Liver (tissue), 9 donors: ENCODE measurements around the gene EXPH5. TPM values are rescaled to one million over a fixed set of nuclear protein-coding genes. Genes with fewer than 3 reads are reported as not detected.

Source experiments
- DNase-seq: peaks from one replicate; pipeline ENCODE4 v3.0.0-alpha.2; 2017; ENCODE audit warnings: low spot score
- H3K27ac ChIP-seq, 2 donors: one replicate each; pipeline ENCODE4 v1.7.0; 2013; ENCODE audit warnings: inconsistent platforms in 2 of 2, low read length in 2 of 2, control low read depth in 1 of 2, low read depth in 1 of 2, mild to moderate bottlenecking in 1 of 2
- H3K27me3 ChIP-seq, 4 donors: one replicate each; pipeline versions ENCODE4 v1.6.1 to v1.7.0; 2013; ENCODE audit warnings: low read length in 3 of 4, inconsistent platforms in 1 of 4, mild to moderate bottlenecking in 1 of 4, moderate library complexity in 1 of 4; ENCODE audit not compliant: control insufficient read depth in 4 of 4, insufficient read depth in 4 of 4
- H3K36me3 ChIP-seq, 4 donors: one replicate each; pipeline versions ENCODE4 v1.6.1 to v1.7.0; 2013; ENCODE audit warnings: low read length in 3 of 4, mild to moderate bottlenecking in 3 of 4, low read depth in 1 of 4, moderate library complexity in 1 of 4; ENCODE audit not compliant: control insufficient read depth in 4 of 4, insufficient read depth in 3 of 4
- H3K4me1 ChIP-seq, 4 donors: one replicate each; pipeline versions ENCODE4 v1.6.1 to v1.7.0; 2013; ENCODE audit warnings: low read length in 3 of 4, mild to moderate bottlenecking in 3 of 4, moderate library complexity in 1 of 4; ENCODE audit not compliant: control insufficient read depth in 4 of 4, insufficient read depth in 4 of 4
- H3K4me3 ChIP-seq, 3 donors: one replicate each; pipeline versions ENCODE4 v1.6.1 to v1.7.0; 2013; ENCODE audit warnings: low read length in 3 of 3, control low read depth in 1 of 3, low read depth in 1 of 3, mild to moderate bottlenecking in 1 of 3
- H3K9ac ChIP-seq, 2 donors: one replicate each; pipeline ENCODE4 v1.7.0; 2013; ENCODE audit warnings: low read length in 2 of 2, mild to moderate bottlenecking in 2 of 2, moderate library complexity in 2 of 2, control low read depth in 1 of 2, low read depth in 1 of 2
- H3K9me3 ChIP-seq, 4 donors: one replicate each; pipeline versions ENCODE4 v1.6.1 to v1.7.0; 2013; ENCODE audit warnings: low read length in 3 of 4; ENCODE audit not compliant: control insufficient read depth in 4 of 4
- EGR1 ChIP-seq, 2 donors: IDR thresholded peaks; 2 replicates each; pipeline ENCODE4 v1.6.1; 2016 to 2018; ENCODE audit warnings: antibody characterized with exemption in 2 of 2, low read depth in 2 of 2
- FOXA1 ChIP-seq: IDR thresholded peaks from 2 replicates; pipeline ENCODE4 v1.6.1; 2016; ENCODE audit warnings: antibody characterized with exemption
- FOXA2 ChIP-seq: IDR thresholded peaks from 2 replicates; pipeline ENCODE4 v1.6.1; 2016; ENCODE audit warnings: antibody characterized with exemption
- GABPA ChIP-seq, 2 donors: IDR thresholded peaks in 1 of 2; conservative IDR thresholded peaks in 1 of 2; 2 replicates each; pipeline ENCODE4 v1.6.1; 2016; ENCODE audit warnings: antibody characterized with exemption in 2 of 2, mild to moderate bottlenecking in 1 of 2, moderate library complexity in 1 of 2
- HNF4A ChIP-seq, 2 donors: conservative IDR thresholded peaks; 2 replicates each; pipeline ENCODE4 v1.6.1; 2016; ENCODE audit warnings: antibody characterized with exemption in 2 of 2, mild to moderate bottlenecking in 2 of 2
- HNF4G ChIP-seq: IDR thresholded peaks from 2 replicates; pipeline ENCODE4 v1.6.1; 2016; ENCODE audit warnings: antibody characterized with exemption
- JUND ChIP-seq, 2 donors: IDR thresholded peaks; 2 replicates each; pipeline ENCODE4 v1.6.1; 2016; ENCODE audit warnings: antibody characterized with exemption in 2 of 2
- NR2F2 ChIP-seq: IDR thresholded peaks from 2 replicates; pipeline ENCODE4 v1.6.1; 2016; ENCODE audit warnings: antibody characterized with exemption
- RAD21 ChIP-seq, 2 donors: IDR thresholded peaks; 2 replicates each; pipeline ENCODE4 v1.6.1; 2016; ENCODE audit warnings: antibody characterized with exemption in 2 of 2, mild to moderate bottlenecking in 2 of 2
- RXRA ChIP-seq, 2 donors: IDR thresholded peaks; 2 replicates each; pipeline ENCODE4 v1.6.1; 2017 to 2018; ENCODE audit warnings: antibody characterized with exemption in 2 of 2, mild to moderate bottlenecking in 1 of 2
- SP1 ChIP-seq: IDR thresholded peaks from 2 replicates; pipeline ENCODE4 v1.6.1; 2018; ENCODE audit warnings: antibody characterized with exemption, mild to moderate bottlenecking
- TAF1 ChIP-seq: conservative IDR thresholded peaks from 2 replicates; pipeline ENCODE4 v1.6.1; 2016; ENCODE audit warnings: antibody characterized with exemption, mild to moderate bottlenecking
- YY1 ChIP-seq: IDR thresholded peaks from 2 replicates; pipeline ENCODE4 v1.6.1; 2016; ENCODE audit warnings: antibody characterized with exemption, mild to moderate bottlenecking
- WGBS: extraction: QIAGEN DNeasy Blood & Tissue Kit; methylation state at CpG from one replicate; pipeline ENCODE4 v1.1.7; 2013; 5-methylcytosine and 5-hydroxymethylcytosine counted together
- polyA plus RNA-seq, 2 donors: library from polyadenylated mRNA; stranded (reverse) in 1 of 2; unstranded in 1 of 2; fragments of 200-250 nt in 1 of 2; fragments of >200 nt in 1 of 2; fragmentation: Nextera tagmentation in 1 of 2; extraction: Ambion mirVana in 1 of 2; gene quantifications; one replicate each; pipeline versions ENCODE4 v1.2.1 to v1.2.3, GENCODE V29; 2013 to 2015
- total RNA-seq, 2 donors: library from RNA; depleted of rRNA; stranded (reverse); fragments of >200 nt; gene quantifications; one replicate each; pipeline ENCODE4 v1.2.3, GENCODE V29; 2014
- TF ChIP-seq, protein P1 (sequence below): IDR thresholded peaks from 2 replicates; pipeline ENCODE4 v1.6.1; 2016; ENCODE audit warnings: antibody characterized with exemption
- TF ChIP-seq, protein P2 (sequence below): IDR thresholded peaks from 2 replicates; pipeline ENCODE4 v1.6.1; 2016; ENCODE audit warnings: antibody characterized with exemption
- TF ChIP-seq, protein P3 (sequence below): fragments of 150-350 bp; IDR thresholded peaks from 2 replicates; pipeline ENCODE4 v1.5.1; 2017; ENCODE audit warnings: improper control_type of control experiment, low read depth, low read length; ENCODE audit not compliant: missing input control
- TF ChIP-seq, protein P4 (sequence below): IDR thresholded peaks from 2 replicates; pipeline ENCODE4 v1.6.1; 2016; ENCODE audit warnings: antibody characterized with exemption, mild to moderate bottlenecking
- TF ChIP-seq, protein P5 (sequence below): IDR thresholded peaks from 2 replicates; pipeline ENCODE4 v1.6.1; 2016; ENCODE audit warnings: antibody characterized with exemption
- donor health status: healthy.
- donor health status: healthy.
- donor health status: healthy.
- donor health status: healthy.
- donor health status: healthy.

Gene EXPH5
- total and polyA plus RNA-seq, 4 donors, result 0.47 to 6.1 (median 1.5) TPM

DNA sequence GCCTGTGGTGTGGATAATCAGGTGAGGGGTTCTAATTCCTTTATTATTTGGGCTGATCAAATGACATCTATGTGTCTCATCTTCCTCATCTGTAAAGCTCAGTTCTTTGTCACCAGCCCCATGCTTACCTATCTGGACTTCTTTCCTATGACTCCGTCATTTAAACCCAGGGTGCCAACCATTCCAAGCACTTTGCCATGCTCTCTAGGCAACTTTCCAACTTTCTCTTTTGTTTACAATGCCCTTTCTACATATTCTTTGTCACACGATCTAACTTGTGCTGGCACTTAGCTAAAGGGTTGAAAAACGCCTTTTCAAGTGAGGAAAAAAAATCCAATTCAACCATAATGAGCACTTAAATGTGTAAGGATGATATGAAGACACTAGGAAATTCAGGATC lies 27.9 kb downstream of the EXPH5 start:
- Histone ChIP-seq H3K9ac (peak overlapping the region in 1 of 2 donors; percentile 58), H3K27ac (peak overlapping the region; percentile 10 to 57), H3K9me3 (no peaks in the 10 kb centered on the region), H3K27me3 (no peaks in the 10 kb centered on the region), H3K36me3 (no peaks in the 10 kb centered on the region), H3K4me1 (peaks cover 2 to 17% (median 13%) of the 10 kb centered on the region in 4 donors), H3K4me3 (peak overlapping the region in 1 of 3 donors; percentile 29)
- no peak for DNase-seq
- 34% methylated on average over 3 of the region's 3 CpGs for WGBS
- TF ChIP-seq EGR1 (IDR thresholded peaks at IDR 0.05; ENCODE audit: low read depth in 2 of 2) (no peak), SP1 (no peak), RXRA (IDR thresholded peaks at IDR 0.05) (peak in 1 of 2 donors; percentile 24), GABPA (IDR thresholded peaks at IDR 0.05 in 1 of 2, conservative IDR thresholded peaks at IDR 0.05 in 1 of 2) (no peak), RAD21 (IDR thresholded peaks at IDR 0.05) (peak in 1 of 2 donors; percentile 21), JUND (IDR thresholded peaks at IDR 0.05) (peak in 1 of 2 donors; percentile 22), HNF4G (no peak), YY1 (peak; percentile 59), HNF4A (conservative IDR thresholded peaks at IDR 0.05) (peak; percentile 21 to 53), FOXA2 (peak; percentile 71), TAF1 (no peak), FOXA1 (peak; percentile 66), NR2F2 (no peak)
- TF ChIP-seq, protein P1, sequence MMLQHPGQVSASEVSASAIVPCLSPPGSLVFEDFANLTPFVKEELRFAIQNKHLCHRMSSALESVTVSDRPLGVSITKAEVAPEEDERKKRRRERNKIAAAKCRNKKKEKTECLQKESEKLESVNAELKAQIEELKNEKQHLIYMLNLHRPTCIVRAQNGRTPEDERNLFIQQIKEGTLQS, result no peak
- TF ChIP-seq, protein P2, sequence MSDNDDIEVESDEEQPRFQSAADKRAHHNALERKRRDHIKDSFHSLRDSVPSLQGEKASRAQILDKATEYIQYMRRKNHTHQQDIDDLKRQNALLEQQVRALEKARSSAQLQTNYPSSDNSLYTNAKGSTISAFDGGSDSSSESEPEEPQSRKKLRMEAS, result no peak
- TF ChIP-seq, protein P3, sequence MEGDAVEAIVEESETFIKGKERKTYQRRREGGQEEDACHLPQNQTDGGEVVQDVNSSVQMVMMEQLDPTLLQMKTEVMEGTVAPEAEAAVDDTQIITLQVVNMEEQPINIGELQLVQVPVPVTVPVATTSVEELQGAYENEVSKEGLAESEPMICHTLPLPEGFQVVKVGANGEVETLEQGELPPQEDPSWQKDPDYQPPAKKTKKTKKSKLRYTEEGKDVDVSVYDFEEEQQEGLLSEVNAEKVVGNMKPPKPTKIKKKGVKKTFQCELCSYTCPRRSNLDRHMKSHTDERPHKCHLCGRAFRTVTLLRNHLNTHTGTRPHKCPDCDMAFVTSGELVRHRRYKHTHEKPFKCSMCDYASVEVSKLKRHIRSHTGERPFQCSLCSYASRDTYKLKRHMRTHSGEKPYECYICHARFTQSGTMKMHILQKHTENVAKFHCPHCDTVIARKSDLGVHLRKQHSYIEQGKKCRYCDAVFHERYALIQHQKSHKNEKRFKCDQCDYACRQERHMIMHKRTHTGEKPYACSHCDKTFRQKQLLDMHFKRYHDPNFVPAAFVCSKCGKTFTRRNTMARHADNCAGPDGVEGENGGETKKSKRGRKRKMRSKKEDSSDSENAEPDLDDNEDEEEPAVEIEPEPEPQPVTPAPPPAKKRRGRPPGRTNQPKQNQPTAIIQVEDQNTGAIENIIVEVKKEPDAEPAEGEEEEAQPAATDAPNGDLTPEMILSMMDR, result no peak
- TF ChIP-seq, protein P4, sequence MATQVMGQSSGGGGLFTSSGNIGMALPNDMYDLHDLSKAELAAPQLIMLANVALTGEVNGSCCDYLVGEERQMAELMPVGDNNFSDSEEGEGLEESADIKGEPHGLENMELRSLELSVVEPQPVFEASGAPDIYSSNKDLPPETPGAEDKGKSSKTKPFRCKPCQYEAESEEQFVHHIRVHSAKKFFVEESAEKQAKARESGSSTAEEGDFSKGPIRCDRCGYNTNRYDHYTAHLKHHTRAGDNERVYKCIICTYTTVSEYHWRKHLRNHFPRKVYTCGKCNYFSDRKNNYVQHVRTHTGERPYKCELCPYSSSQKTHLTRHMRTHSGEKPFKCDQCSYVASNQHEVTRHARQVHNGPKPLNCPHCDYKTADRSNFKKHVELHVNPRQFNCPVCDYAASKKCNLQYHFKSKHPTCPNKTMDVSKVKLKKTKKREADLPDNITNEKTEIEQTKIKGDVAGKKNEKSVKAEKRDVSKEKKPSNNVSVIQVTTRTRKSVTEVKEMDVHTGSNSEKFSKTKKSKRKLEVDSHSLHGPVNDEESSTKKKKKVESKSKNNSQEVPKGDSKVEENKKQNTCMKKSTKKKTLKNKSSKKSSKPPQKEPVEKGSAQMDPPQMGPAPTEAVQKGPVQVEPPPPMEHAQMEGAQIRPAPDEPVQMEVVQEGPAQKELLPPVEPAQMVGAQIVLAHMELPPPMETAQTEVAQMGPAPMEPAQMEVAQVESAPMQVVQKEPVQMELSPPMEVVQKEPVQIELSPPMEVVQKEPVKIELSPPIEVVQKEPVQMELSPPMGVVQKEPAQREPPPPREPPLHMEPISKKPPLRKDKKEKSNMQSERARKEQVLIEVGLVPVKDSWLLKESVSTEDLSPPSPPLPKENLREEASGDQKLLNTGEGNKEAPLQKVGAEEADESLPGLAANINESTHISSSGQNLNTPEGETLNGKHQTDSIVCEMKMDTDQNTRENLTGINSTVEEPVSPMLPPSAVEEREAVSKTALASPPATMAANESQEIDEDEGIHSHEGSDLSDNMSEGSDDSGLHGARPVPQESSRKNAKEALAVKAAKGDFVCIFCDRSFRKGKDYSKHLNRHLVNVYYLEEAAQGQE, result no peak
- TF ChIP-seq, protein P5, sequence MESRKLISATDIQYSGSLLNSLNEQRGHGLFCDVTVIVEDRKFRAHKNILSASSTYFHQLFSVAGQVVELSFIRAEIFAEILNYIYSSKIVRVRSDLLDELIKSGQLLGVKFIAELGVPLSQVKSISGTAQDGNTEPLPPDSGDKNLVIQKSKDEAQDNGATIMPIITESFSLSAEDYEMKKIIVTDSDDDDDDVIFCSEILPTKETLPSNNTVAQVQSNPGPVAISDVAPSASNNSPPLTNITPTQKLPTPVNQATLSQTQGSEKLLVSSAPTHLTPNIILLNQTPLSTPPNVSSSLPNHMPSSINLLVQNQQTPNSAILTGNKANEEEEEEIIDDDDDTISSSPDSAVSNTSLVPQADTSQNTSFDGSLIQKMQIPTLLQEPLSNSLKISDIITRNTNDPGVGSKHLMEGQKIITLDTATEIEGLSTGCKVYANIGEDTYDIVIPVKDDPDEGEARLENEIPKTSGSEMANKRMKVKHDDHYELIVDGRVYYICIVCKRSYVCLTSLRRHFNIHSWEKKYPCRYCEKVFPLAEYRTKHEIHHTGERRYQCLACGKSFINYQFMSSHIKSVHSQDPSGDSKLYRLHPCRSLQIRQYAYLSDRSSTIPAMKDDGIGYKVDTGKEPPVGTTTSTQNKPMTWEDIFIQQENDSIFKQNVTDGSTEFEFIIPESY, result no peak
